AG04450 (cell line): ENCODE results near the gene DST. TPM values are rescaled to one million over a fixed set of nuclear protein-coding genes. Genes with fewer than 3 reads are reported as not detected.

Source experiments
- CTCF ChIA-PET: fragments of 300-600, 350-600 bp; formaldehyde crosslinking; extraction: SDS; loops from one replicate; lab custom pipeline; 2022; ENCODE audit warnings: antibody characterized with exemption, inconsistent platforms; lab: Charles Lee
- POLR2A ChIA-PET: fragments of 350-600 bp; formaldehyde crosslinking; extraction: SDS; loops from one replicate; lab custom pipeline; 2021; ENCODE audit warnings: antibody characterized with exemption, inconsistent platforms; lab: Yijun Ruan, JAX
- DNase-seq: peaks from one replicate; pipeline ENCODE4 v3.0.0-alpha.2; 2011; ENCODE audit warnings: low read depth, low spot score
- H3K27ac ChIP-seq: one replicate; pipeline ENCODE4 v1.5.1; 2012; ENCODE audit warnings: low read depth, low read length, control low read depth
- H3K27me3 ChIP-seq: one replicate; pipeline ENCODE4 v1.6.0; 2012; ENCODE audit warnings: low read length; ENCODE audit not compliant: control insufficient read depth, insufficient read depth
- H3K4me3 ChIP-seq: 2 replicates; pipeline ENCODE4 v1.5.1; 2011; ENCODE audit warnings: mild to moderate bottlenecking, low read depth, low read length, control low read depth
- H3K9me3 ChIP-seq: 2 replicates; pipeline ENCODE4 v1.5.1; 2012; ENCODE audit warnings: low read length; ENCODE audit not compliant: control insufficient read depth, insufficient read depth
- CTCF ChIP-seq: IDR thresholded peaks from 2 replicates; pipeline ENCODE4 v1.5.1; 2011; ENCODE audit warnings: low read depth, low read length, control low read depth, inconsistent platforms
- polyA plus RNA-seq: library from polyadenylated mRNA; depleted of rRNA; stranded (reverse); fragments of >200 nt; gene quantifications from 2 replicates; pipeline ENCODE4 v1.2.3, GENCODE V29; 2011

The DST gene
- polyA plus RNA-seq, 1 experiment: 163 TPM

- no peaks in the 10 kb centered on the region for H3K27me3 ChIP-seq
- no peak for DNase-seq
- TF ChIP-seq CTCF: no peak
- no peak overlapping the region for H3K4me3 ChIP-seq
- ChIA-PET POLR2A (no interaction called here), CTCF (no interaction called here)
- H3K27ac ChIP-seq: no peak overlapping the region
- peaks cover 20% of the 10 kb centered on the region for H3K9me3 ChIP-seq
Observed at GRCh38 chr6:56432194-56432593, 210.5 kb downstream of the DST start.

DNA sequence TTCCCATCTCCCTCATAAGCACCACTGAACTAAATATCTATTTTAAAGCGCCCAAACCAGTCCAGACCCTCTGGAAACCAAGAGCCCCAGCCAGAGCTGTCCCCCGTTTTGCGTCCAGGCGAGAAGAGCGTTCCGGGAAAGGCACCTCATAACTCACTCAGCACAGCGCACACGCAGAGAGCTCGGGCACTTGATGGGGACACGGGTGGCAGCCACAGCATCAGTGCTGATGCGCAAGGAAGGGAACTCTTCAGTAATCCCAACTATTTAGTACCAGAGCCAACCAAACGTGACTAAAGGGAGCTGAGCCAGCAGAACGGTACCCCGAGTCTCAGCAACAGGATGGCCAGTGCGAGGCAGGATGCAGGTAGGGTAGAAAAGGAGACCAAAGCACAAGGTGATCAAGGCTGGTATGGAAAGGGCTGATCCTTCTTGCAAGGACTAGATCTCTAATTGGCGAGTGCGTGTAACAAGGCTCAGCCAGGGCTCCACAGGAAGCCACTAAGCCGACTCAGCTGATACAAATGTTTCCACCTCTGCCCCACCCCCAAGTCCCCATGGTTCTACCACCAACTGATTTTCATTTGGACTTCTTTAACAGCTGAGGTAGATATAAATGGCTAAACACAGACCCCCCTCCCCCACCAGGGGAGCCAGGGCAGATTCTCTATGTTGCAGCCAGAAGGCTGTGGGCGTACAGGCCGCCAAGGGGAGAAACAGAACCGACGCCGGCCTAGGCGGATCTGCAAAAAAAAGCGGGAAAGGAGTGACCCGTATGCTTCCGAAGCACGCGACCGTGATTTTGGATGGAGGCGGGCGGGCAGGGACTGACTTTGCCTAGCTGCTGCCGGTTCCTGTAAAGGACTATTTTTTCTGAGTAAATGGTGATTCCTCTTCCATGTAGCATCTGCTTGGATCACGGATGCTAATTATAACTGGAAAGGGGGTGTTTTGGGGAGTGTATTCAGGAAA is 211.8 kb downstream of the DST start:
- no peak for TF ChIP-seq CTCF
- POLR2A ChIA-PET: no interaction called here
- DNase-seq: no peak

GRCh38 chr6:56424542-56425083 is 218.1 kb downstream of the DST start:
- no peak for DNase-seq
- ChIA-PET POLR2A (no interaction called here), CTCF (interaction anchor here (1.0 kb wide), 1 partner anchor 157 kb away, joined by 3 read pairs; no protein-coding TSS in a partner anchor)
- Histone ChIP-seq H3K9me3 (no peaks in the 10 kb centered on the region), H3K4me3 (no peak overlapping the region), H3K27ac (no peak overlapping the region), H3K27me3 (no peaks in the 10 kb centered on the region)
- no peak for TF ChIP-seq CTCF

More for the DNA sequence above, 211.8 kb downstream of the DST start:
- H3K9me3 ChIP-seq: peaks cover 20% of the 10 kb centered on the region
- no peak overlapping the region for H3K4me3 ChIP-seq
- H3K27me3 ChIP-seq: no peaks in the 10 kb centered on the region
- CTCF ChIA-PET: interaction anchor here (0.6 kb wide), 1 partner anchor 189 kb away, joined by 3 read pairs; no protein-coding TSS in a partner anchor
- H3K27ac ChIP-seq: no peak overlapping the region

- Histone ChIP-seq H3K4me3 (no peak overlapping the region), H3K9me3 (no peaks in the 10 kb centered on the region), H3K27ac (no peak overlapping the region), H3K27me3 (no peaks in the 10 kb centered on the region)
- DNase-seq: no peak
- ChIA-PET CTCF (interaction anchor here (0.9 to 1.0 kb wide), 2 partner anchors 157 to 171 kb away, joined by 3 read pairs; no protein-coding TSS in a partner anchor), POLR2A (no interaction called here)
- TF ChIP-seq CTCF: no peak
Observed at GRCh38 chr6:56424064-56424463, 218.6 kb downstream of the DST start.

- POLR2A ChIA-PET: no interaction called here
- Histone ChIP-seq H3K4me3 (no peak overlapping the region), H3K27me3 (no peaks in the 10 kb centered on the region), H3K9me3 (no peaks in the 10 kb centered on the region), H3K27ac (no peak overlapping the region)
- no peak for DNase-seq
- TF ChIP-seq CTCF: no peak
- CTCF ChIA-PET: interaction anchor here (1.3 kb wide), 1 partner anchor 175 kb away, joined by 4 read pairs; no protein-coding TSS in a partner anchor
Observed at GRCh38 chr6:56420296-56420695, 222.4 kb downstream of the DST start.
